ENCODE data around the gene DDHD1.

DNA sequence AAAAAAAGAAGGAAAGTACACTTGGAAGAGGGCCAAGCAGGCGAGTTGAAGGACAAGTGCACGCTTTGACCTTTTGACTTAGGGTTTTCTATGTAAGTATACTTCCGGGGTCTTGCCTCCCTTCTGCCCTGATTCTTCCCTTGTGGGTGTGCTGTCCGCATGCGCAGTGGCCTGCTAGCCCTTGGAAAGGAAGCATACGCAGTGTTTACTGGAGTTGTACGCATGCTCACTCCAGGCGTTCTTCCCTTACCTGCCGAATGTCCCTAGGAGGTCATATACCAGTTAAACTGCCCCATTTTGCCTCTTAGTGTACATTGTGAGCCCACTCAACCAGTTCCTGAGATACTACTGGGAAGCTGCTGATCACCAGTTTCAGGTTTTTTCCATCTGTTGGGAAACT, 15.7 kb upstream of the DDHD1 start:
- TF ChIP-seq, protein P1, sequence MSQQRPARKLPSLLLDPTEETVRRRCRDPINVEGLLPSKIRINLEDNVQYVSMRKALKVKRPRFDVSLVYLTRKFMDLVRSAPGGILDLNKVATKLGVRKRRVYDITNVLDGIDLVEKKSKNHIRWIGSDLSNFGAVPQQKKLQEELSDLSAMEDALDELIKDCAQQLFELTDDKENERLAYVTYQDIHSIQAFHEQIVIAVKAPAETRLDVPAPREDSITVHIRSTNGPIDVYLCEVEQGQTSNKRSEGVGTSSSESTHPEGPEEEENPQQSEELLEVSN (IDR thresholded peaks at IDR 0.05; ENCODE audit: borderline replicate concordance, low read depth): no peak
- TF ChIP-seq, protein P2, sequence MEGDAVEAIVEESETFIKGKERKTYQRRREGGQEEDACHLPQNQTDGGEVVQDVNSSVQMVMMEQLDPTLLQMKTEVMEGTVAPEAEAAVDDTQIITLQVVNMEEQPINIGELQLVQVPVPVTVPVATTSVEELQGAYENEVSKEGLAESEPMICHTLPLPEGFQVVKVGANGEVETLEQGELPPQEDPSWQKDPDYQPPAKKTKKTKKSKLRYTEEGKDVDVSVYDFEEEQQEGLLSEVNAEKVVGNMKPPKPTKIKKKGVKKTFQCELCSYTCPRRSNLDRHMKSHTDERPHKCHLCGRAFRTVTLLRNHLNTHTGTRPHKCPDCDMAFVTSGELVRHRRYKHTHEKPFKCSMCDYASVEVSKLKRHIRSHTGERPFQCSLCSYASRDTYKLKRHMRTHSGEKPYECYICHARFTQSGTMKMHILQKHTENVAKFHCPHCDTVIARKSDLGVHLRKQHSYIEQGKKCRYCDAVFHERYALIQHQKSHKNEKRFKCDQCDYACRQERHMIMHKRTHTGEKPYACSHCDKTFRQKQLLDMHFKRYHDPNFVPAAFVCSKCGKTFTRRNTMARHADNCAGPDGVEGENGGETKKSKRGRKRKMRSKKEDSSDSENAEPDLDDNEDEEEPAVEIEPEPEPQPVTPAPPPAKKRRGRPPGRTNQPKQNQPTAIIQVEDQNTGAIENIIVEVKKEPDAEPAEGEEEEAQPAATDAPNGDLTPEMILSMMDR (IDR thresholded peaks at IDR 0.05): no peak
- TF ChIP-seq CHD2 (IDR thresholded peaks at IDR 0.05; ENCODE audit: low read length, partially characterized antibody): no peak
- TF ChIP-seq, protein P3, sequence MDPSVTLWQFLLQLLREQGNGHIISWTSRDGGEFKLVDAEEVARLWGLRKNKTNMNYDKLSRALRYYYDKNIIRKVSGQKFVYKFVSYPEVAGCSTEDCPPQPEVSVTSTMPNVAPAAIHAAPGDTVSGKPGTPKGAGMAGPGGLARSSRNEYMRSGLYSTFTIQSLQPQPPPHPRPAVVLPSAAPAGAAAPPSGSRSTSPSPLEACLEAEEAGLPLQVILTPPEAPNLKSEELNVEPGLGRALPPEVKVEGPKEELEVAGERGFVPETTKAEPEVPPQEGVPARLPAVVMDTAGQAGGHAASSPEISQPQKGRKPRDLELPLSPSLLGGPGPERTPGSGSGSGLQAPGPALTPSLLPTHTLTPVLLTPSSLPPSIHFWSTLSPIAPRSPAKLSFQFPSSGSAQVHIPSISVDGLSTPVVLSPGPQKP (IDR thresholded peaks at IDR 0.05; ENCODE audit: low read depth, low read length): no peak
- TF ChIP-seq POLR2A (IDR thresholded peaks at IDR 0.05; ENCODE audit: low read length): no peak
- TF ChIP-seq PHF8 (IDR thresholded peaks at IDR 0.05; ENCODE audit: borderline replicate concordance, low read depth): no peak
- TF ChIP-seq RAD21 (conservative IDR thresholded peaks at IDR 0.05 in 1 of 2, IDR thresholded peaks at IDR 0.05 in 1 of 2): no peak
- no peak for TF ChIP-seq ZFP36 (IDR thresholded peaks at IDR 0.05; ENCODE audit: borderline replicate concordance, partially characterized antibody)
- TF ChIP-seq EP300 (IDR thresholded peaks at IDR 0.05): no peak
- TF ChIP-seq RARB (CRISPR knock-in tag; IDR thresholded peaks at IDR 0.05): no peak
- TF ChIP-seq RNF2 (IDR thresholded peaks at IDR 0.05; ENCODE audit: borderline replicate concordance, low read depth): no peak
- TF ChIP-seq JUNB (IDR thresholded peaks at IDR 0.05): no peak

Data from A549 (cell line).